ENCODE measurements around the gene SLC43A3. TPM values are rescaled to one million over a fixed set of nuclear protein-coding genes. Genes with fewer than 3 reads are reported as not detected.

The SLC43A3 gene
- total RNA-seq, 2 donors from 2014 or later: 86.9 to 308 TPM

DNA sequence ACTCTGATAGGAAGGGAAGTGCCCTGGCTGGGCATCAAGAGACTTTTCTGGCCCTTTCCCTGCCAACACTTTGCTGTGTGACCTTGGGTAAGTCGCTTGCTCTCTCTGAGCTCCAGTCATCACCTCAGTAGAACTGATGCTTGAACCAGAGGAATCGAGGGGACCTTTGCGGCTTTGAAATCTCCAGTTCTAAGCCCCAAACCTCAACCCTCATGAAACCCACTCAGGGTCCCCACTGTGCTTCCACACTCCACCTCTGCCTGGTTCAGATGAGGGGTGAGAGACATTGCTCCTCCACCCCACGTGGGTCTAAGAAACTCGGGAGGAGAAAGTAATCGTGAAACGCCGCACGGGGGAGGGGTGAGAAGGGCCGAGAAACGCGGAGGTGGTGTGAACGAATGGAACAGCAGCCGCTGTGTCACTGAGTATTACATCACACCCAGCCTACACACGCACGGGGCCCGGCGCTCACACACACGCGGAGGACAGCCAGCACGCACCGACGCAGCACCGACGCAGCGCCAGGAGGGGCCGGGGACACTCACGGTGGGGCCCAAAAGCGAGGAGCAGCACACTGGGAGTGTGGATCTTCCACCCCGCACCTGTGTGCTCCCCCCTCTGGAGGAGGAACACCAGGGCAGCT is 37.7 kb upstream of the SLC43A3 start:
- ATAC-seq: no peak
- Mint-ChIP-seq H3K27ac (no peak overlapping the region), H3K4me1 (ENCODE audit: low read depth in 2 of 2) (peaks cover 19% of the 10 kb centered on the region in 2 donors), H3K36me3 (no peaks in the 10 kb centered on the region), H3K27me3 (peaks cover 11 to 20% of the 10 kb centered on the region in 2 donors), H3K9me3 (no peaks in the 10 kb centered on the region), H3K4me3 (no peak overlapping the region)
- no peak for DNase-seq (ENCODE audit: low spot score)

DNA sequence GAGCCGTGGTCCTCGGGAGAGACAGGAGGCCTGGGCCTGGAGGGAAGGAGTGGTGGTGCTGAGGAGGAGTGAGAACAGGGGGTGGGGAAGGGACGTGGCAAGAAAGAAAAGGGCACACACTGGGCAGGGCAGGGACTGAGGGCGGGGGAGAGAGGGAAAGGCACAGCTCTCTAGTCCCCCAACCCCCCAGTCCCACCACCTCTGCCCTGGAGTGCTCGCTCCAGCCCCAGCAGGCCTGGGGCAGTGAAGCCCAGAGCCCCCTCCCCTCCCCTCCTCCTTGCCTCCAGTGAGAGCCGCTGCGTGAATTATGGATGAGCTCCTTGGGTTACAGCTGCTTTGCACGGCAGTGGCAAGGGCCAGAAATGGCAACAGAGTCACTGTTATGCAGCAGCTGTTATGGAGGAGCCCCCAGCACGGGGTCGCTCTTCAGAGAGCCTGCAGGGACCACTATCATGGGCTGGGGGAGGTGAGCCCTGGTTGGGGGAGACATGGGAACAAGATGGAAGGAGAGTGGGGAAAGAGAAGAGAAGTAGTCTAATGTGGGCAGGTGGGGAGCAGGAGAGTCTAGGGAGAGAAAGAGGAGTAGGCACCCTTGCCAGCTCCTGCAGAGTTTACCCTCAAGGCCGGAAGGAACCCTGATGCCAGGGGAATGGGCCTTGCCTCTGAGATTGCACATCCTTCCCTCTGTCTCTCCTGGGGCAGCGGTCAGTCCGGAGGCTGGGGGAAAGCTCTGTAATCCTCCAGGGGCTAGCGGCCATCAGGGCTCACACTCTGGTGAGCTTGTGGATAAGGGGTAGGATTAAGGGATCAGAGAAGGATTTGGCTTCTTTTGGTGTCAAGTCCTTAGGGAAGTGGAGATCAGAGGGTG is 37.0 kb upstream of the SLC43A3 start:
- H3K9me3 Mint-ChIP-seq: no peaks in the 10 kb centered on the region
- H3K27me3 Mint-ChIP-seq: peaks cover 16 to 28% of the 10 kb centered on the region in 2 donors
- ATAC-seq (no peak), DNase-seq (ENCODE audit: low spot score) (no peak)
- peaks cover 24 to 26% of the 10 kb centered on the region in 2 donors for H3K4me1 Mint-ChIP-seq (ENCODE audit: low read depth in 2 of 2)
- H3K4me3 Mint-ChIP-seq: no peak overlapping the region
- no peaks in the 10 kb centered on the region for H3K36me3 Mint-ChIP-seq
- no peak overlapping the region for H3K27ac Mint-ChIP-seq

DNA sequence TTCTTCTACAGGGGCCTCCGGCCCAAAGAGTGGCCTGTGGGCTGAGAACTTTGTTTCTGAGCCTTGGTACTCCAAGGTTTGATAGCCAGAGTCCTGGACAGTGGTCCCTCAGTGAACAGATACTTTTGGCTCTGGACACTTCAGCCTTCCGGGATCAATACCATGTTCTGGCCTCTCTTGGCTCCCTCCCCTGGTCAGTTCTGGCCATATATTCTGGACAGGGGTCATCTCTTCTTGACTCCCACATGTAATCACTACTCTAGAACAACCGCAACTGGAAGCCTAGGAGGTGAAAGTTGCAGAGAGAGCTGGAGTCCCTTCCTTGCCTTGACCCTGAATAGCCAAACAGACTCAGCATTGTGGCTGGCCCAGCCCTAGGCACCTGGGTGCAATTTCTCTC is 35.7 kb upstream of the SLC43A3 start:
- no peaks in the 10 kb centered on the region for H3K9me3 Mint-ChIP-seq
- H3K27me3 Mint-ChIP-seq: peaks cover 20 to 35% of the 10 kb centered on the region in 2 donors
- H3K4me3 Mint-ChIP-seq: peak overlapping the region; percentile 39
- peaks cover 31 to 35% of the 10 kb centered on the region in 2 donors for H3K4me1 Mint-ChIP-seq (ENCODE audit: low read depth in 2 of 2)
- H3K27ac Mint-ChIP-seq: no peak overlapping the region
- no peak for DNase-seq (ENCODE audit: low spot score)
- no peaks in the 10 kb centered on the region for H3K36me3 Mint-ChIP-seq
- ATAC-seq: no peak

DNA sequence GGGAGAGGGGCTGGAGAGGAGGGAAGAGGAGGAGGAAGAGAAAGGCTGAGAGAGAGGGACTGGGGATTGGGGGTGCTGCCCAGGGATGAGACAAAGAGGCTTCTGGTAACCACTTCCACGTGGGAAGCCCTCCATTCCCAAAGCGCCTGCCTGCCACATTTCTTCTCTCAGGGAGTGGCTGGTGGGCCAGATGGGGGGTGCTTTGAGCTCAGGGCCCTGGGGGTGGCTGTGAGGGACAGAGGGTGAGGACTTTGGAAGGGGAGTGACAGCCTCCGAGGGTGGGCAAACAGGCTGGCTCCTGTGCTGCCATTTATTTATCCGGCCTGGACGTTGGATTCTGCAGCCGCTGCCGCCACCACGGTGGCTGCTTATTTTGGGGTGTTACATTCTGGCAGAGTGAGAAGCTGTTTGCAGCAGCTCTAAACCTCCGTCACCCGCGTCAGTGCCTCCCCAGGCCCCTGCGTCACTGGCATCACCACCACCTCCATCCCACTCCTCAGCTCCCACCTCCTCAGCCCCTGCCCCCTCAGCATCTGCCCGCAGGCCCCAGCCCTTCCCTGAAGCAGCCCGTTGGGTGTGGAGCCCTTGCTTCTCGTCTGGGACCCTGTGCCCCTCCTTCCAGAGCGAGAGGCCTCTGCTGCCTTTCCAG is 35.0 kb upstream of the SLC43A3 start:
- no peak for DNase-seq (ENCODE audit: low spot score)
- peak overlapping the region; percentile 39 for H3K4me3 Mint-ChIP-seq
- H3K4me1 Mint-ChIP-seq (ENCODE audit: low read depth in 2 of 2): peaks cover 36 to 37% of the 10 kb centered on the region in 2 donors

DNA sequence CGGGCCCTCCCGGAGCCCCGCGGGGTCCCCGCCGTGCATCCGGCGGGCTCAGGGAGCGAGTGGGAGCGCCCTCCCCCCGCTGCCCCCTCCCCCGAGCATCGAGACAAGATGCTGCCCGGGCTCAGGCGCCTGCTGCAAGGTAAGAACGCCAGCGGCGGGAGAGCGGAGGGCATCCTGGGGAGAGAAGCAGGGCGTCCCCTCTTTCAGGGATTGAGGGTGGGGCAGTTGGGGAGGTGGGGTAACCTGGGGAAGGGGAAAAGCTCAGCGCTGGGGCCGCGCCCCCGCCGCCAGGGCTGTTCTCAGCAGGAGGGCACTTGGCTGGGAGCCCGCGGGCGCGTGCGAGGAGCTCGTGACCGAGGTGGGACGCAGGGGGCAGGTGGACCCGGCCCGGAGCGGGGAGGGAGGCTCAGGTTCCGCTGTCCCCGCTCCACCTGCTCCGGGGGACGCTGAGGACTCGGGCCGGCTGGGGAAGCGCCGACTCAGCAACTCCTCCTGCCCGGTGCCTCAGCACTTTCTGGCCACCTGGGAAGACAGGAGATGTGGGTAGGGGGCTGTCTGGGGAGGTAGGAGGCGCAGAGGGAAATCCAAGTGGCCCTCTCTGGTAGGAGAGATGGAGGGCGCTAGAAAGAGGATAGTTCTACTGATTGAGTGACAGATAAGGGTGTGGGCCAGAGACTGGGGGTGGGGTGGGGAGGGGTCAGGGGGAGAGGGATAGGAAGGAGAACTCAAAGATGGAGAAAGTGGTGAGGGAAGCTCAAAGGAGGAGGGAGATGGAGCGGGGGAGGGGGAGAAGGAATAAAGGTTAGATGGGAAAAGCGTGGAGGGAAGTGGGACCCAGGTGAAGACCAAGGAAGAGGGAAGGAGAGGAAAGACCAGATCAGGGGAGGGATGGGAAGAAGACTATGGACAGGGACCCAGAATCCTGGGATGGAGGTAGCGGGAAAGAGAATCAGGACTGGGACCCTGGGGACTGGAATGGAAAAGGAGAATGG is 34.1 kb upstream of the SLC43A3 start:
- H3K27me3 Mint-ChIP-seq: peaks cover 26 to 45% of the 10 kb centered on the region in 2 donors
- H3K4me1 Mint-ChIP-seq (ENCODE audit: low read depth in 2 of 2): peaks cover 37% of the 10 kb centered on the region in 2 donors
- peak overlapping the region; percentile 34 for H3K4me3 Mint-ChIP-seq
- H3K9me3 Mint-ChIP-seq: no peaks in the 10 kb centered on the region
- peak overlapping the region in 1 of 2 donors; percentile 3 for H3K27ac Mint-ChIP-seq
- H3K36me3 Mint-ChIP-seq: no peaks in the 10 kb centered on the region
- no peak for DNase-seq (ENCODE audit: low spot score)
- no peak for ATAC-seq

More for the DNA sequence above, 35.0 kb upstream of the SLC43A3 start:
- peak overlapping the region in 1 of 2 donors; percentile 3 for H3K27ac Mint-ChIP-seq
- no peaks in the 10 kb centered on the region for H3K9me3 Mint-ChIP-seq
- H3K27me3 Mint-ChIP-seq: peaks cover 24 to 42% of the 10 kb centered on the region in 2 donors
- no peak for ATAC-seq
- H3K36me3 Mint-ChIP-seq: no peaks in the 10 kb centered on the region

DNA sequence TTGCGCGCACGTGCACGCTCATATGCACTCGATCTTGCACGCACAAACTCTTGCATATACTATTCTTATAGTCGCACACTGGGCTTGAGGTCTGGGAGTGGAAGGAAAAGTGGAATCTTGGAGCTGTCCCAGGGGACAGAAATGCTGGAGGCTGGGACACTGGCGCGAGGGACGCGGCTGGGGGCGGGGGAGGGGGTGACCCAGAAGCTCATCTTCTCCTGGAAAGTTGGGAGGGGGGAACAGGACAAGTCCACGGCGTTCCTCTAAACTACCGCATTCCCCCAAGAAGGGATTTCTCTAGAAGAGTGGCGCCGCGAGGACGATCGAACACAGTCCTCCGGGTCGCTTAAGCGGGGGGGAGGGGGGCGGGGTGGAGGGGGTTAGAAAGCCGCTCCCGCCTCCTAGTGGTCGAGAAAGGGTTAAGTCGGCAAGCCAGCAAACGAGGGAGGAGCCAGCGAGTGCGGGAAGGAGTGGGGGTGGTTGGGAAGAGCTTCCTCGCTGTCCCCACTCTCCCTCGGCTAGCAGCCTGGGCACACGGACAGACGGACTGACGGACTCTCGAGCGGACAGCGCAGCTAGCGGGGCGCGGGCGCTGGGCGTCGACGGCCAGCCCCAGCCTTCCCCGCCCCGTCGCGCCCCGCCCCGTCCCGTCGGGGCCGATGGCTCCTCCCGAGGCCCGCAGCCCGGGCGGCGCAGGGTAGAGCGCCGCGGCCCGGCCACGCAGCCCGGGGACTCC is 33.3 kb upstream of the SLC43A3 start, which contains the start of gene RTN4RL2:
TSS of gene RTN4RL2 (plus strand) at position 507 of the 736 bp plus-strand sequence. CDS start 338 bp downstream, outside the sequence.
- peaks cover 26 to 45% of the 10 kb centered on the region in 2 donors for H3K27me3 Mint-ChIP-seq
- peak within 1 kb of the TSS; percentile 88 for H3K4me3 Mint-ChIP-seq
- DNase-seq (ENCODE audit: low spot score) (no peak), ATAC-seq (peak; percentile 71 to 75)
- peak within 1 kb of the TSS in 1 of 2 donors; percentile 47 for H3K27ac Mint-ChIP-seq
- H3K9me3 Mint-ChIP-seq: no peaks in the 10 kb centered on the region
- H3K4me1 Mint-ChIP-seq (ENCODE audit: low read depth in 2 of 2): peaks cover 37% of the 10 kb centered on the region in 2 donors
- no peaks in the 10 kb centered on the region for H3K36me3 Mint-ChIP-seq

DNA sequence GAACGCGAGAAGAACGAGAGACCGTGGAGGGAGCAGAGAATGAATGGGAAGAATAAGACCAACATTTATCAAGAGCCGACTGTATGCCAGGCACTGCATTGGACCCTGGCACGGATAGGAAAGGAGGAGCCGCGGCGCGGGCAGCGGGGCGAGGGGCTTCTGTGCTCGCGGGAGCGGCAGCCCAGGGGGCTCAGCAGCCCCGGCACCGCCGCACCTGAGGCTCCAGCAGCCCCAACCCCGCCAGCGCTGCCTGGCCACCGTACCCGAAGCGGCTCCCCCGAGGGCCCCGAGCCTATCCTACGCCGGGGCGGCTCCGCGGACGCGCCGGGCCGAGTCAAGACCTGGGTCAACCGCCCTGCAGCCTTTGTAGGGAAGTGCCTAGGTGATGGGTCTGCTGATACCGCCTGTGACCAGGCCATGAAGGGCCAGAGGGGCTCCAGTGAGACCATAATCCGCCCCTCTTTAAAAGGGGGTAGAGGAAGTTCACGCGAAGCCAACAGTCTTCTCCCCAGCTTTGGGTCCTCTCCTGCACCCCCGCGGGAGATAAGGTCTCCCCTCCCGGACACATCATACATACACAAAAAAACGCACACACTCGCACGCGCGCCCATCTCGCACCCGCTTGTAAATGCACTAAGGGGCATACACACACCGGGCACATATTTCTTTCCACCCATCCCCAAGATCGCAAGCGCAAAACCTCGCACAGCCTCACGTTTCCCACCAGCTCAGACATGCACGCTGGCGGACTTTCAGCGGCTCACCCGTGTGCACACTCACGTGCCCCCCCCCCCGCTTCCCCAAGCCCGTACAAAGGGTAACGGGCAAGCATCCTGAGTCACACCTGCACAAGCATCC is 32.5 kb upstream of the SLC43A3 start:
- H3K4me3 Mint-ChIP-seq: peak overlapping the region; percentile 88
- H3K9me3 Mint-ChIP-seq: no peaks in the 10 kb centered on the region
- H3K27ac Mint-ChIP-seq: peak overlapping the region in 1 of 2 donors; percentile 47
- ATAC-seq (peak; percentile 27 to 43), DNase-seq (ENCODE audit: low spot score) (no peak)
- no peaks in the 10 kb centered on the region for H3K36me3 Mint-ChIP-seq
- H3K4me1 Mint-ChIP-seq (ENCODE audit: low read depth in 2 of 2): peaks cover 37% of the 10 kb centered on the region in 2 donors
- peaks cover 26 to 45% of the 10 kb centered on the region in 2 donors for H3K27me3 Mint-ChIP-seq

DNA sequence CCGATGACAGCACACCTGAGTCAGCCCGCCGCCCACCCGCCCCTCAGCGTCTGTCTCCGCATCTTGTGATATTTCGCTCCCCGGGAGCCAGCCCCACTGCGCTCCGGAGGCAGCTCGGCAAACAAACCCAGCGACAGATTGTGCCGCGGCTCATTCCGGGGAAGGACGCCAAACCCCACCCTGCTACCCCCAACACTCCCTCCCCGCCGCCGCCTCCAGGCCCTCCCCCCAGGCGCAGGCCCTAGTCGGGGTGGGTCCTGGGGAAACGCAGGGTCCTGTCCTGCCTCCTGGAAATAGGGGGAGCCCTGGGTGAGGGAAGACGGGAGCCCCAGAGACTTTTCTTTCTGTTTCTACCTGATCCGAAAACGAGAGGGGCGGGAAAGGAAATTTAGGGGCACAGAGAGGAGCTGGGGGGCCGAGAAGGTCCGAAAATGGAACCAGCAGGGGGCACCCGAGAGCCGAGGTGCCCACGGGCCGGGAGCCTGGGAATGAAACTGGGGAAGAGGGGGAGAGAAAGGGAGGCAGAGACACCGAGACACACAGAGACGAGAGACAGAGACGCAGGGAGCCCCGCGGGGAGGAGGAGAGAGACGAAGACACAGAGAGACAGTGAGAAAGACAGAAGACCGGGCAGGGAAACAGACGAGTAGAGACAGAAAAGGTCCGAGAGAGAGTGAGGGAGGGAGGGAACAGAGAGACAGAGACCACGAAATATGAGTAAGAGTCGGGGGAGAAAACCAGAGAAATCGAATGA is 31.7 kb upstream of the SLC43A3 start:
- Mint-ChIP-seq H3K36me3 (no peaks in the 10 kb centered on the region), H3K4me1 (ENCODE audit: low read depth in 2 of 2) (peaks cover 37% of the 10 kb centered on the region in 2 donors), H3K27ac (peak overlapping the region in 1 of 2 donors; percentile 36), H3K4me3 (peak overlapping the region; percentile 88), H3K27me3 (peaks cover 26 to 45% of the 10 kb centered on the region in 2 donors), H3K9me3 (no peaks in the 10 kb centered on the region)
- peak; percentile 37 to 50 for ATAC-seq
- no peak for DNase-seq (ENCODE audit: low spot score)

DNA sequence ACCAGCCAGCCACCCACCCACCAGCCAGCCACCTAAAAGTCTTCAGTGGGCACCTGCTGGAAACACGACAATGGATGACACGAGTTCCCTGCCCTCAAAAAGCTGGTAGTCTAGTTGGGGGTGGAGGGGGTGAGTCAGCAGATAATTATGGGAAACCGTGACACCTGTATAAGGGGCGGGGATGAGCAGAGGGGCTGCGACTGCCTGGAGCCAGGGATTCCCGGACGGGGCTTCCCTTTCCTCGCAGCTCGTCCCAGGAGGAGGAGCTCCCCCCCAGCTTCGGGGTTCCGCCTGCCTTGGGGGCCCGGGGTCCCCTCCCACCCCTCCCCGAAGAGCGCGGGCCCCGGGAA is 31.1 kb upstream of the SLC43A3 start:
- no peak for DNase-seq (ENCODE audit: low spot score)
- peak overlapping the region; percentile 43 for H3K4me3 Mint-ChIP-seq
- H3K27me3 Mint-ChIP-seq: peaks cover 26 to 44% of the 10 kb centered on the region in 2 donors
- ATAC-seq: no peak
- H3K36me3 Mint-ChIP-seq: no peaks in the 10 kb centered on the region
- H3K9me3 Mint-ChIP-seq: no peaks in the 10 kb centered on the region
- H3K27ac Mint-ChIP-seq: no peak overlapping the region
- H3K4me1 Mint-ChIP-seq (ENCODE audit: low read depth in 2 of 2): peaks cover 33 to 35% of the 10 kb centered on the region in 2 donors

DNA sequence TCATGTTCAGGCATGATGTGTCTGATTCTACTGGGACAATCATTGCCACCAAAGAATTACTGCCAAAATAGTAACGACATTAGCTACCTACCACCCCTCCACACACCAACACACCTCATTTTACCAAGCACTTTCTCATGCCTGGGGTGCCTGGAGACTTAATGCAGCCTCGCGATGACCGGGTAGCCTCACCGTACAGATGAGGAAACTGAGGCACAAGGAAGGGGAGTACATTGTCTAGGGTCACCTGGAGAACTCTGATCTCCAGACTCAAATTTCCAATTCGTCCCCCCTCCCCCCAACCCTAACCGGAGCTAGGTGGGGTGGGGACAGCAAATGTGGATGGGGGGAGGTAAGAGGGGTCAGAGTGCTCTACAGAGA is 30.7 kb upstream of the SLC43A3 start:
- Mint-ChIP-seq H3K36me3 (no peaks in the 10 kb centered on the region), H3K27me3 (peaks cover 28 to 40% of the 10 kb centered on the region in 2 donors), H3K9me3 (no peaks in the 10 kb centered on the region), H3K4me3 (peak overlapping the region; percentile 43), H3K27ac (no peak overlapping the region), H3K4me1 (ENCODE audit: low read depth in 2 of 2) (peaks cover 29 to 31% of the 10 kb centered on the region in 2 donors)
- ATAC-seq: no peak
- no peak for DNase-seq (ENCODE audit: low spot score)

DNA sequence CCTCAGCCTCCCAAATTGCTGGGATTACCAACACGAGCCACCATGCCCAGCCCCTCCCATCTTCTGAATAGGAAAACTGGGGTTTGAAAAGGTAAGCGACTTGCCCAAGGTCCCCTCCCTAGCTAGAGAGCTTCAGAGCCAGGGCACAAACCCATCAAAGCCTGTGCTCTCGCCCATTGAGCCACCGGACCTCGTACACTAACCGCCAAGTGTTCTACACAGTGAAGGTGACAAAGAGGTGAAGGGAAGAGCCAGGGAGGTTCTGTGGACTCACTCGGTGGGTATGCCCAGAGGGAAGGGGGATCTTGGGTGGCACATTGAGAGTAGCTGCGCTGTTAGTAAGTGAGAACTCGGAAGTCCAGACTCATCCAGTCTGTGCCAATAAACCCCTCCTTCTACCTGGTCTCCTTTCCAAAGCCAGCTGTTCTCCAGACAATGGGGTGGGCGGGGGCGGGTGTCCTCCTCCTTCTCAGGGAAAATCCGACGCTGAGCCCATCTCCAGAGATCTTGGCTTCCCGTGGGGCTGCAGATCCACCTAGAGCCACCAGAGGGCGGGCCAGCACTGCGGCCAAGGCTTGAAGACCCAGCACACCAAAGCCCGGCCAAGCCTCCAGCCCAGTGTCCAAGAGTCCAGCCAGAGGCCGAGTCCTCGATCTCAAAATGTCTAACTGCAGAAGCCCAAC is 30.2 kb upstream of the SLC43A3 start:
- Mint-ChIP-seq H3K27me3 (peaks cover 28 to 38% of the 10 kb centered on the region in 2 donors), H3K9me3 (no peaks in the 10 kb centered on the region), H3K36me3 (no peaks in the 10 kb centered on the region), H3K4me3 (peak overlapping the region; percentile 43), H3K27ac (peak overlapping the region in 1 of 2 donors; percentile 52), H3K4me1 (ENCODE audit: low read depth in 2 of 2) (peaks cover 26 to 28% of the 10 kb centered on the region in 2 donors)
- ATAC-seq (peak; percentile 65 to 78), DNase-seq (ENCODE audit: low spot score) (peak; percentile 83)

Measured in natural killer cell treated with Interleukin-12 subunit alpha and Interleukin-12 subunit beta and Interleukin-15 and Interleukin-18, amount 100 ng/mL, for 72 hours (primary cell).